T-helper 2 cell (primary cell): ENCODE data around the gene AP1G2.
"Not testable (repeated sequence)": the region's sequence is repeated elsewhere in the genome, so short reads cannot be mapped to it uniquely, and the experiment has no call there.

ENCODE experiments used
- DNase-seq, 5 experiments: peaks; one replicate each; pipeline versions ENCODE4 v3.0.0 to v3.0.0-alpha.2; 2012 to 2022

The AP1G2 gene

DNA sequence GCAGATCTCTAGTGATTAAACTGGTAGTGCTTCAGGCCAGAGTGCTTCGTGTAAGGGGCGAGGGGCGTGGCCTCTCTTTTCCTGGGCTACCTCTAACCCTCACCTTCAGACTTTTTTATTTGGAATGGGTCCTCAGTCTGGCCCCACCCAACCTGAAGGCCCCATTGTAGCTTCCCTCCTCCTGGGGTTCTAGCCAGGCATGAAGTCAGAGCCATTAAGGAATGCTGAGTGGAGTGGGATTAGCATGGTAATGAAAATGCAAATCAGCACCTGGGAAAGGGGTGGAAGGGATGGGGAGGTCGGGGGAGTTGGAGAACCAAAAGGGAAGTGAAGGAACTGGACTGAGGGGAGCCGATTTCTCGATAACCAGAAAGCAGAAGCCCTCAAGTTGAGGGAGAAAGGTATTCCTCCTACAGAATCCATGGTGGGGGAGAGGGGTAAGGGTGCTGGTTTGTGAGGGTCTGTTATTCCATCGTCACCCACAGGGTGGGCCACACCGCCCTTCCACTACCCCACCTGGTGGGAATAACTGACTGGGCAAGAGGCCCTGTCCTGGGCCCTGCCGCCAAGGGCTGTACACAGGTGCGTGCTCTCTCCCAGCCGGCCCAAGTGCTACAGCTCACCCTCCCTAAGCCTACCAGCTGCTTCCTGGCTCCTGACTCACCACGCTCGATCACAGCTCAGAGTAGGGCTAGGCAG, 30.1 kb downstream of the AP1G2 start:
- DNase-seq: no peak

DNA sequence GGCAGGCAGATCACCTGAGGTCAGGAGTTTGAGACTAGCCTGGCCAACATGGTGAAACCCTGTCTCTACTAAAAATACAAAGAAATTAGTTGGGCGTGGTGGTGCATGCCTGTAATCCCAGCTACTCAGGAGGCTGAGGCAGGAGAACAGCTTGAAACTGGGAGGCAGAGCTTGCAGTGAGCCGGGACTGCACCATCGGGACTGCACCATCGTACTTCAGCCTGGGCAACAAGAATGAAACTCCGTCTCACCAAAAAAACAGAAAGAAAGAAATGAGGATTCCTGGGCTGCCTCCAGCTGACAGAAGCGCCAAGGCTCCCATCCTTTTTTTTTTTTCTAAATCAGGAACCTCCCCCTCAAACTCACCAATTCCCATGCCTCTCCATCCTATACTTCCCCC, 30.7 kb downstream of the AP1G2 start:
- not testable (repeated sequence) for DNase-seq

DNA sequence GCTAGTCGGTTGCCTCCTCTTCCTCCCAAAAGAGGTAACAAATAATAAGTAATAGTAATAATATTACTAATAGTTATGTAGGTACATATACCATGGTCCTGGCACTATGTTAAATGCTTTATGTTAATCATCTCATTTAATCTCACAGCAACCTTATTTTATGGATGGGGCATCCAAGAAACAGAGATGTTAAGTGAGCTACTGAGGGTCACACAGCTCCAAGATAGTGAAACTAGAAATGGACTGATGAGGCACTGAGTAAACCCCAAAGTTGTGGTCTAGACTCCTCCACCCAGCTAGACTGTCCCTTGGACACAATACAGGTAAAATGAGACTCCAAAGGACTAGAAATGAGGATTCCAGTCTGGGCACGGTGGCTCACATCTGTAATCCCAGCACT, 31.1 kb downstream of the AP1G2 start:
- DNase-seq: no peak

DNA sequence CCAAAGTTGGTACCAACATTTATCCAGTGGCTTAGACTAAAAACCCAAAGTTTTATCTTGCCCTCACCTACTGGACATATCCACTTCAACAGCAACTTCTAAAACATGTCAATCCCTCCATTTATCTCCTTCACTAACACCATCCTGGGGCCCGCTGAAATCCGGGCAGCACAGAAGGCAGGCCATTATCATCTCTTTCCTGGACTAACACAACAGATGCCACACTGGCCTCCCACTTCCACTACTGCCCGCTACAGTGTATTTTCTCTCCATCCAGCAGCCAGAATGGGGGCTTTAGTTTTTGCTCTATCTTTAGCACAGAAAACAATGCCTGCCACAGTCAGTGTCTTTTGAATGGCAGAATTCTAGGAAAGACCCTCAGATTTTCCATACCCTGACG, 31.6 kb downstream of the AP1G2 start:
- no peak for DNase-seq

DNA sequence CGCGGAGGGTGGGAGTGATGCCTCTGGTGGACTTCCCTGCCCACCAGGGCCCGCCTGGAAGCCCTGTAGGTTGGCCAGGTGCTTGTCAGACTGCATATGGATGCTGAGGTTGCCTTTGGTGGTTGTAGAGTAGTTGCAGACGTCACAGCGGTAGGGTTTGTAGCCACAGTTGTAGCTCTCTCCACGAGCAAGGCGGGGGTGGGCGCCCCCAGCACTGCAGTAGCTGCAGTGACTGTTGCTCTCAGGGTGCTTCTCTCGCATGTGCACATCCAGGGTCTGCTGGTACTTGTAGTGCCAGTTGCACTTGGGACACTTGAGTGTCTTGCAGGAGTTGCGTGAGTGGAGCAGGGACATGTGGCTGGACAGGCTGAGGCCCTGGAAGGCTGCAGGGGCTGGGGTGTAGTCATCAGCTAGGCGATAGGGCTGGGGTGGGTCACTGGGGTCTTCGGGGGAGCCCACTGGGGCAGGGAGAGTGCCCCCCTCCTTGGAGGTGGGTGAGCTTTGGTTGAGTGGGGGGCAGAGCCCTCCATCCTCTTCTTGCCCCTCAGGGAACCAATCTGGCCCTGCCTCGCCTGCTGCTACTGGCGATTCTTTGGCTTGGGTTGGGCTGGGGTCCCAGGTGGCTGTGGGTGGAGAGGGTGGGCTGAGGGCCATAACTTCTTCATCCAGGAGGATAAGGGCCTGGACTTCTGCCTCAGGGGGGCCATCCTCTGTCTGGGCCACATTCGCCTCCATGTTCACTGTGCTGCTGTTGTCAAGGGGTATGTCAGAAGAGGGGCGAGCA, 33.7 kb downstream of the AP1G2 start:
- no peak for DNase-seq

DNA sequence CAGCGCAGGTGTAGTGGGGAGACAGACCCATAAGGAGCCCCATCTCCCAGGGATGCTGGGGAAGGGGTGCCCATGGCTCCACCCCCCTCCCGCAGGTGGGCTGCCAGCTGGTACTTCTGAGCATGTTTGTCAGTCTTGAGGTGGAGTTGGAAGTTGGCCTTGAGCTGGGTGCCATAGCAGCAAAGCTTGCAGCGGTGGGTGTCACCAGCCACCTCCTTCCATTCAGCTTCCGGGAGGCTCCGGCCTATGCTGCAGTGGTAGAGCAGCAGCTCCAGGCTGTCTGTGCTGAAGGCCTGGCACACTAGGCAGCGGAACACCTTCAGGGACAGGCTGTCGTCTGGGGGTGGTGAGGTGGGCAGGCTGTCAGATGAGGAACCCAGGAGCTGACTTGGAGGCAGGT, 34.9 kb downstream of the AP1G2 start:
- DNase-seq: no peak

DNA sequence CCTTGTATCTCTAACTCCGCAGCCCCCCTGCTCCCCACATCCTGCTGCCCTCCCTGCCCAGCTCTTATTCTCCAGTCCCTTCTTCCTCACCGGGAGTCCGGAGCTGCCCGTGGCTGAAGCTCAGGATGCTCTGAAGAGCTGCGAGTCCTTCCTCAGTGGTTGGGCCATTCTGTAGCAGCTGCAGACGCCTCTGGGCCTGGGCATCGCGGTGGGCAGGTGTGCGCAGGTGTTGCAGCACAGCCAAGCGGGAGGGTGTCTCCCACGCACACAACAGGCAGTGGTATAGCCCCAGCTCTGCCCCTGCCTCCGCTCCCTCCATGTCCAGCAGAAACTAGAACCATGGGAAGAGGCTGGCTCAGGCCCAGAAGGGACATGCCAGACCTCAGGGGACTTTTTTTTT, 36.2 kb downstream of the AP1G2 start:
- no peak for DNase-seq

DNA sequence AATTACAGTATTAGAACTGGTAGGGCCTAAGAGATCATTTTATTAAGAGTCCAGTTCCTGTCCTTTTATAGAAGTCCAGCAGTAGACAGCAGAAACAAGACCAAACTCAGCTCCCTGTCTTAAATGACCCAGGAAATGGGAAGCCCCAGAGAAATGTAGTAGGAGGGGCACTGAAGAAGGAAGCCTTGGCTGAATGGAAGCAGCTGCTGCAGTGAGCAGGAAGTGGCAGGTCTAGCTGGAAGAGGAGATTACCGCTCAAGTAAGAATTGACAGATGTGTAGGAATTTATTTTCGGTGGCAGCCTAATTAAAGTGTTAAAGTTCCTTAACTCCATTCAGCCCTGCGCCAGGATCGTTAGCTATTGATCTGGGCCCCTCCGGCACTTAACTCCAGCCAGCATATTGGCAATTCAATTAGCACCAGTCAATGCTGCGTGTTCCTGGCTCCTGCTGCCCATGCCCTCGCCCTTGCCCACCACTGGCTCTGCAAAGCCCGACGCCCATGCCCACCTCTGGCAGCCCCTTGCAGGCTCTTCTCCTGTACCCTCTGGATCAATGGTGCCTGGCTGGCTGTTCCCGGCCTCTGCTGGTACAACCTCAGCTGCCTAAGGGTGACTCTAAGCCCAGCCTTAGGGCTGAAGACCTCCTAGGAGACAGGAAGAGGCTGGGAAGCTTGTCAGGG, 37.1 kb downstream of the AP1G2 start:
- DNase-seq: no peak

DNA sequence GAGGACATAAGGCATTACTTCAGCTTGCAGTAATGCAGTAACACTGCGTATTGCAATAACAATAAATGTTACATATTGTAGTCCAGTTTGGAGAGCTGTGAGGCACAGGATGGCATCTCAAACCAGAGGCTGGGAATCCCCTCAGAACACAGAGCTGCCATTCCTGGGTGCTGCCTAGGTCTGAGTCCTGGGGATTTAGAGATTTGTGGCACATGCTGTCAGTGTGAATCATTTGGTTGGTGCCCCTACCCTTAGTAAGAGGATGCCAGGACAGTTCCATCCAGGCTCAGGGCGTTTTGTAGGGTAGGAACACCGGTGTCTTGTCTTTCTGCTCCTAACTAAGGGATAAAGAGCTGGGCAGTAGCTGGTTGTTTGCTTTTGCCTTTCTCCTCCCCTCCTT, 38.6 kb downstream of the AP1G2 start:
- DNase-seq: no peak

DNA sequence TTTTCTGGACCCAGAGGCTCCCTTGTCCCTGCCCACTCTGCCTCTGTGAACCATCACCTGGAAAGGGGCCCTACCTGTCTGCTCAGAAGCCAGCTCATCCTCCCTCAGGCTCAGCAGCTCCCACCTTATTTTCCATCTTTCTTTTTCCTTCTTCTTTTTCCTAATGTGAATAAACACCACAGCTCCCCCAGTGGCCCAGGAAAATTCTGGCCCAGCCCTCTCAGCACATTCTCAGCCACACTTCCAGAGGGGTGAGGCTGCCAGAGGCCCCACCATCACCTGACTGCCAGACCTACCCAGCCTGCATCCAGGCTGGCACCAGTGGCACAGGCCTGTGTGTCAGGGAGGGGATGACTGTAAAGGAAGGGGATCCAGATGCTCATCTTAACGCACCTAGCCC, 39.0 kb downstream of the AP1G2 start:
- no peak for DNase-seq

DNA sequence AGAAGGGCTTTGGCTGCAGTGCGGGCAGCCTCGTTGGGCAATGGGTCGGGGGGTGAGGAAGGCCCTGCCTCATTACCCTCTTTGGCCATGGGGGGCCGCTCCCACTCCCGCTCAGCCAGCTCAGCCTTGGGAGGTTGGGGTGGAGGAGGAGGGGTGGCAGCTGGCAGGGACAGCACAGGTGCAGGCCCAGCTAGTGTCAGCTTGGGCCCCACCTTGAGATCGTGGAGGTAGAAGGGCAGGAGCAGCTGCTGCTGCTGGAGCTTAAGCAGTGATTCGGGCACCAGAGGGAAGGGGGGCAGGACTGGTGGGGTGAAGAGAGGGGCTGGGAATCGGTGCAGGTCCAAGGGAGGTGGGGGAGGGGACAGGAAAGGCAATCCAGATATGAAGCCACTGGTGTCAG, 42.0 kb downstream of the AP1G2 start:
- no peak for DNase-seq

DNA sequence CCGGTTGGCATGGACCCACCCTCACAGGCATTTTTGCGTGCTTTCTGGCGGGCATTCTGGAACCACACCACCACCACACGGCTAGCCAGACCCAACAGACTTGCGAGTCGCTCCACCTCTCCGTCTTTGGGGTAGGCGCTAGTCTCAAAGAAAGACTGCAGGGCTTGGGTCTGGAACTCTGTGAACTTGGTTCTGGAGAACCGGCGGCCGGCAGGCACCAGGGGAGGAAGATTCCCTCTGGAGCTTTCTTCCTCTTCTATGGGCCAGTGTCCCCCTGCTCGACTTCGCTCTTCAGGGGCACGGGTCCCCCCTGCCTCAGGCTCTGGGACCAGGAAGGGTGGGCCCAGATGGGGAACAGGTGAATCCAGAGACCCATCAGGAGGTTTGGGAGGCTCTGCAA, 42.6 kb downstream of the AP1G2 start:
- DNase-seq: no peak

DNA sequence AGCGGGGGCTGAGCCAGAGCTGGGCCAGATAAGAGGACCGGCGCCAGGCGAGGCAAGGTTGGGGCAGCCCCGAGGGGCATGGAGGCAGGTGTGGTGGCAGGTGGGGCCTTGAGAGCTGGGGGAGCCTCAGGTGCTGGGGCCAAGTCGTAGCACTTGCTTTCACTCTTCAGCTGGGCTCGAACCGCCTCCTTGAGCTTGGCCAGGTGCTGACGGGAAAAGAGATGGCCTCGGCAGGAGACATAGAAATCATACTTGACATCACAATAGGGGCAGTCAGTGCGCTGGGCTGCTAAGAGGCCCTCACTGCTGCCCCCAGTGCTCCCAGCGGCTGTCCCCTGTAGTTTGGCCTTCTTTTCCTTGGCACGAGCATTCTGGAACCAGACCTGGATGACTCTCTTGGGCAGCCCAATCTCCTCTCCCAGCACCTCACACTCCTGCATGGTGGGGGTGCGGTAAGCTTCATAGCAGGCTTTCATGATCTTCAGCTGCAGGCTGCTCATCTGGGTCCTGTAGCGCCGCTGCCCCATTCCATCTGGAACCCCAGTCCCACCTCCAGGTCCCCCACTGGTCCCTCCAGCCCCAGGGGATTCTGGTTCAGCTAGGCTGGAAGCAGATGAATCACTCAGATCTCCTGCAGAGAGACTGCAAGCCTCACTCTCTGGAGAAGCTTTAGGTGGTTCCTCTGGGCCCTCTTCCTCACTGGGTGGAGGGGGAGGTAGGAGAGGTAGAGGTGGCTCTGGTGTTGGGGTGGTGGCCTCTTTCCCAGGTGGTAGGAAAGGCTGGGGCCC, 44.2 kb downstream of the AP1G2 start:
- DNase-seq: no peak

DNA sequence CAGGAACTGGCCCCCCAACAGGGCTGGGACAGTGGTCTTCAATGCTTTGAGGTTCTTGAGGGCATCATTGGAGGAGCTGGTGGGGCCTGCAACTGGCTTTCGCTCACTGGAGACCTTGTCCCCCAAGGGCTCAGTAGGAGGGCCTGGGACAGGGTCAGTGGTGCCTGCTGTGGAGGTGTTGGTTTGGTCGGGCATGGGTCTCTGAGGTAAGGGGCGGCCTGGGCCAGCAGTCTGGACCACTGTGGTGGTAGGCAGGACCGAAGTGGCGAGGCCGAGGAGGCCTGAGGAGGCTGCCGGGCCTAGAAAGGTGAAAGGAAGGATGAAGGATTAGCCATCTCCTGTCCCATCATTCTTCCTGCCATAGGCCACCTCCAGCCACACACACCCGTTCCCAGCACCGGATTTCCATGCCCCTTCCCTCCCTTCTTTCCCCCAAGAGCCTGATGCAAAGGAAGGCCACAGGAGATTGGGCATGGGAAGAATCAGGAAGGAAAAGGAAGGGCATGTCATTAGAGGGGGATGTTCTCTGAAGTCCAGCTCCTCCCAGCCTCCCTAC, 44.9 kb downstream of the AP1G2 start:
- DNase-seq: no peak

DNA sequence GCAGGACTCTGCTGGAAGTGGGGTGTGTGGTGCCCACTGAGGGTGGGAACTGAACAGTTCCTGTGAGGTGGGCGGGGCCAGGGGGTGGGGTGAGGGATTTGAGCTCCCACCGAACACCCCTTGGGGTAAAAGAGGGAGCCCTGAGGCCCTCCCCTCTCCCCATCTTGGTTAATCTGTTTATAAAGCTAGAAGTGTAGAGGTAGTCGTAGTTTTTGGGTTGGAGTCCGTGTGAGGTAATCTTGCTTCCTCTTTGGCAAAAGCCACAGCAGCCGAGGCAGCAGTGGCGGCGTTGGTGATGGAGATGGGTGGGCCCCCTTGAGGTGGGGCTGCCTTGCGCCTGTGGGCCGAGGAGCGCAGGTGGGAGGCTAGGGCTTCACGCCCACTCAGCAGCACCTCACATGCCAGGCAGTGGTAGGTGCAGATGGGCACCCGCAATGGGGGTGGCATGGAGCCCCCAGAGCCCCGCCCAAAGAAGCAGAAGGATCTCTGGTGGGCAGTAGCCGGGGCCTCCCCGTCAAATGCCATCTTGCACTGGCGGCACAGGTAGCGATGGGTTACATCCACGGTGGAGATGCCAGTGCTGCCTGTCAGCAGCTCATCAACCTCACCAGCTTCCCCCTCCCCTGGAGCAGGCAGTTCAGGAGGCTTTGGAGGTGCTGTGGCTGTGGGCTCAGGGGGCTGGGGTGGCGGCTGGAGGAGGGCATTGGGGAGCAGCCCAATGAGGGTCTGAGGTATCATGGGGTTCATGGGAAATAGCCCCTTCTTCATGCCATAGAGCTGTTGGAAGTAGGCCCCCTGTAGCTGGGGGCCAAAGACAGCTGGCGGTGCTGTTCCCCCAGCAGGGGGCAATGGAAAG, 45.6 kb downstream of the AP1G2 start:
- DNase-seq: no peak

DNA sequence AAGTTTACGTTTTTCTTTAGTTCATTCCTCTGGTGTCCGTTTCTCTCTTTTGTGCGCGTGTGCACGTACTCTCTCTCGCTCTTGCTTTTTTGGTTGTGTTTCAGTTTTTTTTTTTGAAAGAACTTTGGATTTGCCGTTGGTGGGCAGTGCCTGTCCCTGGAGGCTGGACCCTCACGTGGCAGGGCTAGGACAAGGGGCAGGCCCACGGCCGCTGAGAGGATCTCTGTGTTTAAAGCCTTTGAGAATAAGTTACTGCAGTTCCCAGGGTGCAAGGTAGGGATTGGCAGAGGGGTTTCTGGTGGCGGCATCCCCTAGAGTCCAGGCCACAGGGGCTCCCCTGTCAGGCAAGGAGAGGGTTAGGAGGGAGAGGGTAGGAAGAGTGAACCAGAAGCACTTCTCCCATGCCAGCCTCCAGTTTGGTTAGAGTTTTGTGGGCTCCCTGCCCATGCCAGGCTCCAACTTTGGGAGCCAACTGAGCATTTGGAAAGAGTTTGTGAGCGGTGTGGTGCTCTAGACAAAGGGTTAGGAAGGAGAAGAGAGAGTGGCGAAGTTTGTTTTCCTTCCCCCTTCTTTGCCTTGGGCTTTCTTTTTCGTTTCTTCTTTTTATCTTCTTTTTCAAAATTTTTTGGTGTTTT, 46.6 kb downstream of the AP1G2 start:
- no peak for DNase-seq

DNA sequence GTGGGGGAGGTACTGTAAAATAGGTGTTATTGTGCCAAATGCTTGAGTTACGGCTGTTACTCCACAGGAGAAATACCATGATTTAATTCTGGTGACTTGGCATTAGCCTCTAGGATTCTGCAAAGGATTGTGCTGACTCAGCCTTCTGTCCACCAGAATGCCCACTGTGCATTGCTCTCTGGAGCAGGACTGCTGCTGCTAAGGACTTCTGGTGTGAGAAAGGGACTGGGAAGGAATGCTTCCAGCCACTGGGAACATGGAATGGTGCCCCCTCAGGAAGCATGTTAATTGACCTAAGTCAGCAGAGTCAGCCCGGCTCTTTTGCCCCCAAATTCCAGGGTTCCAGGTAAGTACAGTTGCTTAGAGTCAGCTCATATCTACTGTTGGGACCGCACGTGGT, 48.9 kb downstream of the AP1G2 start:
- no peak for DNase-seq

DNA sequence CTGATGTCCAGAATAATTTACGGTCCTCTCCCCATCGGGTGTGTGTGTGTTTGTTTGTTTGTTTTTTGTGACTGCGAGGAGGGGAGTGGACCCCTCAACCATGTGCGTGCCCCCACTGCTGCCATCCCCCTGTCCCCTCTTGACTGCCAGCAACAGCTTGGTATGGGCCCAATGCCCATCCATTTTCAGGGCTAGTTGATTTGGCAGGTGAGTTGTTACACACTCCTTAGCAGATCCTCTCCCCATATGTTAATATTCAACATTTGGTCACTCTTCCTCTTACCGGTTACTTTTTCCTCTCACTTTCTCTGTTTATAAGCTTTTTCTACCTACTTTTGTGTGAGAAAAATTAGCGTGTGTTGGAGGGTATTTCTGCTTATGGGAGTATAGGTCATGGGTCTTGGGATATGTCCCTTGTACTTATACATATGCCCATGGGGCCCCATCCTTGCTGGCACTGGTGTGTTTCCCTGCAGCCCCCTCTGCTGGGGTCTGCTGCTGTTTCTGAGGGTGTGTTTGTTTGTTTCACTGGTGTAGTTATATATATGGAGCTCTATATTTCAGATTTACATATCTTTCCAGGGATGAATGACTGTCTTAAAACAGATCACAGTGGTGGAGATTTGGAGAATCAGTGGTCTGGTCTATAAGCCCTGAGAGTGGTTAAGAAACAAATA, 49.8 kb downstream of the AP1G2 start:
- DNase-seq: no peak

DNA sequence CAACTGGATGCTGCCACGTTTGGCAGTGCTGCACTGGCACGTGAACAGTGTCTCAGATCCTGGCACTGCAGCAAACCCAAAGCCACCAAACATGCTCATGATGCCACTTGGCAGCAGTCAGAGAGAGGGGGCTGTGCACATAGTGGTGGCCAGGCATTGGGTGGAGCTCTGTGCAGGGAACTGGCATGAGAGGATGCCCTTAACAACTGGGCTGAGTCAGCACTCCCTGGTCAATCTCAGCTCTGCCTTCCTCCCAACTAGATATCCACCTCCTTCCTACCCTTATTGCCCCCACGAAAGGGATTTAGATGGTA, 53.0 kb downstream of the AP1G2 start:
- DNase-seq: no peak

DNA sequence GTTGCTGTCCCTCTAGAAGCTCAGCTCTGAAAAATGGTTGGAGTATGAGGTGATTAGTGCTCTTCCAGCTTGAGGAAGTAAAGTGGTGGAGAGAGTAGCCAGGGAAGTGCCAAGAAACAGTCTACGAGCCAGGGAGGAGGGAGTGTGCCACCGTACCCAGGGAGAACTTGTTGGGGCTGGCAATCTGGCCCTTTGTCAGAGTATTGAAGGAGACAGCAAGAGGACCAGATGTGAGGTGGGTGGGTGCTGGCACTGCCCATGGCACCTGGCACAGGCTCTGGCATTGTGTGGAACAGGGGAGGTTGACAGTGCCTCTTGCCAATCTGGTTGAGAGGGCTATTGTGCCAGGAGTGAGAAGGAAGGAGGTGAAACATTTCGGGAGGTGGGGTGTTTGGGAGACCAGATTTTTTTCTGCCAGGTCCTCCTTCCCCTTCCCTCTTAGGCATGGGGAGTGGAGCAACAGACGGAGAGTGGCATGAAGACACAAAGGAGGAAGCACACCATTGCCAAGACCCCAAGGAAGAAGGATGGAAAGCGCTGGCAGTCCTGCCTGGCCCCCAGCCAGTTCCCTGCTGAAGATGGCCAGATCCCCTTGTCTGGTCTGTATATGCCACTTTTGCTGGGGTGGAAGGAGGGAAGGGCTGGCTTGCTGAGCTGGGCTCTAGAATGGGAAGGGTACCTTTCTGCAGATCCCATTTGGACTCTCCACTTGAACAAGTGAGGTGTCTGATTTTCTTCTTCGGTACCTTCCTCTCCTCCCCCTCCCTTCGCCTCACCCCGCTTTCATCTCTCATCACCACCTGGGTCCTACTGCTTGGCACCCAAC, 53.6 kb downstream of the AP1G2 start:
- DNase-seq: no peak
